SK-N-MC (cell line): Measurements from ENCODE around the gene AGAP1.

Experiments
- DNase-seq: peaks from one replicate; pipeline ENCODE4 v3.0.0-alpha.2; 2011; ENCODE audit warnings: low read depth, low spot score
- H3K27ac ChIP-seq: fragments of 200-600 bp; sonication (generic); 2 replicates; pipeline ENCODE4 v1.5.1; 2016; ENCODE audit warnings: mixed run types
- H3K36me3 ChIP-seq: fragments of 200-600 bp; sonication (generic); 2 replicates; pipeline ENCODE4 v1.6.1; 2017; ENCODE audit warnings: antibody characterized with exemption, low read length, mixed read lengths; ENCODE audit not compliant: insufficient read depth
- H3K4me3 ChIP-seq: fragments of 200-600 bp; sonication (generic); 2 replicates; pipeline ENCODE4 v1.5.1; 2016
- H3K9ac ChIP-seq: fragments of 200-600 bp; sonication (generic); 2 replicates; pipeline ENCODE4 v1.8.0; 2017; ENCODE audit warnings: mixed run types, mixed read lengths; ENCODE audit not compliant: insufficient read length
- H3K9me3 ChIP-seq: fragments of 200-600 bp; sonication (generic); 2 replicates; pipeline ENCODE4 v1.6.1; 2017; ENCODE audit warnings: low read depth, mild to moderate bottlenecking, antibody characterized with exemption, low read length, moderate library complexity, mixed read lengths
- EZH2 ChIP-seq: fragments of 200-600 bp; sonication (generic); IDR thresholded peaks from one replicate; pipeline ENCODE4 v1.6.1; 2017; ENCODE audit warnings: antibody characterized with exemption
- FOXP2 ChIP-seq: optimal IDR thresholded peaks from 2 replicates; pipeline ENCODE3; 2011; ENCODE audit warnings: mild to moderate bottlenecking, moderate library complexity; ENCODE audit not compliant: insufficient read depth; ENCODE audit errors: extremely low read length, control extremely low read depth
- POLR2AphosphoS5 ChIP-seq: IDR thresholded peaks from 2 replicates; pipeline ENCODE4 v1.6.1; 2012; ENCODE audit warnings: mild to moderate bottlenecking, low read depth, low read length, borderline replicate concordance

AGAP1 gene

GRCh38 chr2:235676536-235676799 is 182.6 kb downstream of the AGAP1 start:
- no peak for TF ChIP-seq POLR2AphosphoS5
- no peak for TF ChIP-seq EZH2
- TF ChIP-seq FOXP2, result no peak
- Histone ChIP-seq H3K27ac (no peak overlapping the region), H3K9me3 (no peaks in the 10 kb centered on the region), H3K4me3 (no peak overlapping the region), H3K9ac (no peak overlapping the region), H3K36me3 (no peaks in the 10 kb centered on the region)
- no peak for DNase-seq

DNA sequence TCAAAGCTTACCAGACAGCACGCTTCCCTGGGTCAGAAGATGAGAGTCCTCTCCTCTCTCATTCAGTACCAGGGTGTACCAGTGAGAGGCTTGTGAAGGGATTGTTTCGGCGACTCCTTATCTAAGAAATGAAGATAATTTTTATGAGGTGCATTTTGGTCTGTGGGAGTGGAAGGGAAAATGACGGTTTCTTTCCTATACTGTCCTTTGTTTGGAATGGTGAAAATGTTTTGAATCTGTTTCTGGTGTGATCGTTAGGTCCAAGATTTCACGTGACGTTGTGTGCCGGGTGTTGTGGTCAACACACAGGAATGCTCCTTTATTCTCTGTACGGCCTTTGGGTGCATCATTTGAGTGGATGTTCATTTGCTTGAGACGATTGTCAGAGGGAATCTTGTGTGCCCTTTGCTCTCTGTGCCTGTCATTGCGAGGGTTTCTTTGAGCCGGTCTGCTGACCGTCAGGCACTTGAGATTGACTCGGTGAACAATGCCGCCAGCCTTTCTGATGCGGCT is 183.5 kb downstream of the AGAP1 start:
- Histone ChIP-seq H3K27ac (no peak overlapping the region), H3K9ac (no peak overlapping the region), H3K9me3 (no peaks in the 10 kb centered on the region)

GRCh38 chr2:235677937-235678336 is 184.1 kb downstream of the AGAP1 start:
- H3K9me3 ChIP-seq, result no peaks in the 10 kb centered on the region
- no peak overlapping the region for H3K4me3 ChIP-seq
- no peaks in the 10 kb centered on the region for H3K36me3 ChIP-seq
- H3K9ac ChIP-seq, result no peak overlapping the region
- H3K27ac ChIP-seq, result no peak overlapping the region
- DNase-seq, result no peak
- no peak for TF ChIP-seq EZH2
- TF ChIP-seq POLR2AphosphoS5, result no peak
- no peak for TF ChIP-seq FOXP2

More for the DNA sequence above, 183.5 kb downstream of the AGAP1 start:
- Histone ChIP-seq H3K36me3 (no peaks in the 10 kb centered on the region), H3K4me3 (no peak overlapping the region)
- TF ChIP-seq FOXP2, result no peak
- TF ChIP-seq POLR2AphosphoS5, result no peak
- TF ChIP-seq EZH2, result no peak
- DNase-seq, result no peak

DNA sequence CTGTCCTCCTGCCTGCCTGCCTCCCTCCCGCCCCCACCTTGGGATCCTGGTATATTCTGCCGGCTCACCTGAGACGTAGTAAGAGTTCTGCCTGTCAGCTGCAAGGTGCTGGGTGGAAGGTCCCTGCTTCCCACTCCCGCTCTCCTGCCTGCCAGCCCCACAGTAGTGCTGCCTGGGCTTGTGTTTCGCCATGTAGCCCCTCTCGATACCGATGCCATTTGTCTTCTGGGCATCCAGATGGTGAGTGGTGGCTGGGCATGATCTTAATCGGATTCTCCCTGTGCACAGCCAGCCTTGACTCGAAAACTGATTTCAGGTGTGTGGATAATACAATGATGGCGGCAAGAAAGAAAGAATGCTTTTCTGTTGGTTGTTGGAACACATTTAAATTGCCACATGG is 184.9 kb downstream of the AGAP1 start:
- H3K4me3 ChIP-seq, result no peak overlapping the region
- H3K36me3 ChIP-seq, result no peaks in the 10 kb centered on the region
- H3K27ac ChIP-seq, result no peak overlapping the region
- H3K9me3 ChIP-seq, result no peaks in the 10 kb centered on the region
- TF ChIP-seq POLR2AphosphoS5, result no peak
- no peak for TF ChIP-seq FOXP2
- TF ChIP-seq EZH2, result no peak
- no peak for DNase-seq
- no peak overlapping the region for H3K9ac ChIP-seq

GRCh38 chr2:235679471-235679870 is 185.6 kb downstream of the AGAP1 start:
- no peaks in the 10 kb centered on the region for H3K36me3 ChIP-seq
- no peaks in the 10 kb centered on the region for H3K9me3 ChIP-seq
- no peak overlapping the region for H3K9ac ChIP-seq
- no peak overlapping the region for H3K27ac ChIP-seq
- DNase-seq, result no peak
- H3K4me3 ChIP-seq, result no peak overlapping the region
- TF ChIP-seq FOXP2 (no peak), EZH2 (no peak), POLR2AphosphoS5 (no peak)

GRCh38 chr2:235685024-235685721 is 191.3 kb downstream of the AGAP1 start:
- Histone ChIP-seq H3K36me3 (no peaks in the 10 kb centered on the region), H3K27ac (no peak overlapping the region), H3K4me3 (no peak overlapping the region), H3K9ac (no peak overlapping the region), H3K9me3 (no peaks in the 10 kb centered on the region)
- TF ChIP-seq FOXP2 (no peak), EZH2 (no peak), POLR2AphosphoS5 (no peak)
- DNase-seq, result no peak

GRCh38 chr2:235688511-235689426 is 194.9 kb downstream of the AGAP1 start:
- H3K36me3 ChIP-seq, result no peaks in the 10 kb centered on the region

GRCh38 chr2:235689427-235689853 is 195.6 kb downstream of the AGAP1 start:
- TF ChIP-seq FOXP2 (no peak), EZH2 (no peak), POLR2AphosphoS5 (no peak)
- Histone ChIP-seq H3K36me3 (no peaks in the 10 kb centered on the region), H3K9me3 (no peaks in the 10 kb centered on the region), H3K4me3 (no peak overlapping the region), H3K27ac (no peak overlapping the region), H3K9ac (no peak overlapping the region)
- DNase-seq, result no peak

More at GRCh38 chr2:235688511-235689426, 194.9 kb downstream of the AGAP1 start:
- no peak overlapping the region for H3K4me3 ChIP-seq
- no peaks in the 10 kb centered on the region for H3K9me3 ChIP-seq
- H3K9ac ChIP-seq, result no peak overlapping the region
- TF ChIP-seq POLR2AphosphoS5 (no peak), EZH2 (no peak), FOXP2 (no peak)
- no peak for DNase-seq
- H3K27ac ChIP-seq, result no peak overlapping the region
